HG03439 (cell line): ENCODE results near the gene FAM200C.
A peak's percentile ranks its signal among the peaks of the same experiment; 100 is the strongest.

Experiments
- ATAC-seq: cut with Tn5 transposase; IDR thresholded peaks from one replicate; pipeline ENCODE4 v1.9.1; 2021; ENCODE audit warnings: mild to moderate bottlenecking, moderate library complexity; ENCODE audit not compliant: unreplicated experiment

Gene FAM200C

GRCh38 chr5:160420331-160420610 is 20.4 kb upstream of the FAM200C start:
- ATAC-seq: no peak

GRCh38 chr5:160419458-160420330 is 19.8 kb upstream of the FAM200C start:
- peak; percentile 28 for ATAC-seq

- ATAC-seq: peak; percentile 62
These were observed 19.0 kb upstream of the FAM200C start, which contains the start of gene SLU7 for GRCh38 chr5:160418561-160419457. TSS of gene SLU7 (minus strand) at chr5:160419081. CDS start at chr5:160415294, 3,787 bp downstream.

GRCh38 chr5:160398806-160399205 is 1.0 kb downstream of the FAM200C start:
- ATAC-seq: no peak

- ATAC-seq: no peak
These were observed 2.4 kb downstream of the FAM200C start for GRCh38 chr5:160397492-160397891.

- ATAC-seq: no peak
These were observed 4.7 kb downstream of the FAM200C start for GRCh38 chr5:160395111-160395510.

- no peak for ATAC-seq
These were observed 8.8 kb downstream of the FAM200C start for GRCh38 chr5:160390787-160391696.

GRCh38 chr5:160387445-160387844 is 12.4 kb downstream of the FAM200C start:
- no peak for ATAC-seq

- ATAC-seq: no peak
These were observed 14.4 kb downstream of the FAM200C start for GRCh38 chr5:160385496-160385895.

- no peak for ATAC-seq
These were observed 15.2 kb downstream of the FAM200C start for GRCh38 chr5:160384681-160385080.

- ATAC-seq: no peak
These were observed 17.5 kb downstream of the FAM200C start for GRCh38 chr5:160382346-160382745.

GRCh38 chr5:160380041-160380440 is 19.8 kb downstream of the FAM200C start:
- ATAC-seq: no peak

- ATAC-seq: no peak
These were observed 20.3 kb downstream of the FAM200C start for GRCh38 chr5:160379511-160379910.

GRCh38 chr5:160378330-160378729 is 21.5 kb downstream of the FAM200C start:
- ATAC-seq: no peak

- ATAC-seq: no peak
These were observed 22.2 kb downstream of the FAM200C start for GRCh38 chr5:160377651-160378050.

GRCh38 chr5:160376416-160376815 is 23.4 kb downstream of the FAM200C start:
- ATAC-seq: no peak

- ATAC-seq: no peak
These were observed 24.2 kb downstream of the FAM200C start for GRCh38 chr5:160375701-160376100.

- no peak for ATAC-seq
These were observed 24.7 kb downstream of the FAM200C start for GRCh38 chr5:160375166-160375565.

GRCh38 chr5:160371294-160371693 is 28.6 kb downstream of the FAM200C start:
- no peak for ATAC-seq

- ATAC-seq: no peak
These were observed 29.2 kb downstream of the FAM200C start for GRCh38 chr5:160370713-160371034.
